NCI-H226 (cell line): Measurements from ENCODE around the gene C16orf87.

Source experiments
- DNase-seq: peaks from one replicate; pipeline ENCODE4 v3.0.0-alpha.2; 2015

The C16orf87 gene

GRCh38 chr16:46748775-46749705, 81.9 kb downstream of the C16orf87 start:
- DNase-seq, result no peak

- DNase-seq, result no peak
Measured at GRCh38 chr16:46747777-46748651, 83.0 kb downstream of the C16orf87 start, which contains the start of gene MYLK3. Gene MYLK3 (minus strand): TSS chr16:46748344. CDS start chr16:46748193, 151 bp downstream.

GRCh38 chr16:46746821-46747776, 83.9 kb downstream of the C16orf87 start:
- no peak for DNase-seq
